HG02759 (cell line): Measurements from ENCODE around the gene UQCC2.

Experiments
- ATAC-seq: cut with Tn5 transposase; IDR thresholded peaks from one replicate; pipeline ENCODE4 v1.9.1; 2021; ENCODE audit warnings: mild to moderate bottlenecking, moderate library complexity; ENCODE audit not compliant: unreplicated experiment

UQCC2 gene

GRCh38 chr6:33725891-33726673, 14.6 kb upstream of the UQCC2 start:
- no peak for ATAC-seq

GRCh38 chr6:33725222-33725621, 13.7 kb upstream of the UQCC2 start:
- ATAC-seq, result no peak

- no peak for ATAC-seq
These were observed 12.9 kb upstream of the UQCC2 start for GRCh38 chr6:33724102-33725023.

- ATAC-seq, result no peak
These were observed 12.0 kb upstream of the UQCC2 start for GRCh38 chr6:33723371-33724085.

DNA sequence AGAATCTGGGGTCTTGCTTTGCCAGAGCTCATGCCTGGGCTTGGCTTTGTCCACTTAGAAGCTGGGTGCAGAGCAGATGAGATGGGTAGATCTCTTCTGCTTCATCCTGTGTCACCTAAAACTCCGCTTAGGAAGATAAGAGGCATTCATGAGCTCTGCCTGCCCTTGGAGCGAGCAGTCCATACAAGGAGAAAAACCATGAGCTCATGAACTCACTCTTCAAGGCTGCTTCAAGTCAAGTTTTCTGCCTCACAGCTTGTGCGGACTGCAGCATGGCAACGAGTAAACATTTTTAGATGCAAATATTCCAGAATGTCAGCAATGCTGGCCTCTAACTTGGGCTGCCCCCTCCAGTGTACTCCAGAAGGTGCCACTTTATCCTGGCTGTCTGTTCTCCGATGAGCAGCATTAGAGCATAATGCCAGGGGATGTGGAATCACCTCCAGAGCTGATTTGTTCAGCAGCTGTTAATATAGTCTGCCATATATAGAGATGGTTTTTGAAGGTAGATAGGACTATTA, 10.7 kb upstream of the UQCC2 start:
- no peak for ATAC-seq

DNA sequence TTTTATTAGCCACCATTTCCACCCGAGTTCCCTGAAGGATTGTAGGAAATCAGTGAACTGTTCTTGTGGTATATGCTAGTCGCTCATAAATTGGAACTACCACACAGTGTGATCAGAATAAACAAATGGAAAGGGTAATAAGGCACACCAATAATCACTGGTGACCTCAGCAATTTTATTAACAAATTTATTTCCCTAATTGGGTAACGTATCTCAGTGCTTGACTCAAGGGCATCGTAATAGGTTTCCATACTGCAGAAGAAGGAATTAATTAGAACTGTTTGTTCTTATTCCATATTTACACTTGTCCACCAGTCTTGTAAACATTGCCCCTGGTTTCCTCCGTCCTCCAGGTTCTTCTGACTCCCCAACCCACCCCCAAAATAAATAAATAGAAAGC, 10.0 kb upstream of the UQCC2 start:
- ATAC-seq, result no peak

- ATAC-seq, result no peak
These were observed 9.5 kb upstream of the UQCC2 start for GRCh38 chr6:33720998-33721397.

GRCh38 chr6:33719326-33719987, 8.0 kb upstream of the UQCC2 start:
- no peak for ATAC-seq

GRCh38 chr6:33718713-33719112, 7.2 kb upstream of the UQCC2 start:
- no peak for ATAC-seq

- ATAC-seq, result no peak
These were observed 6.5 kb upstream of the UQCC2 start for GRCh38 chr6:33717934-33718455.

- no peak for ATAC-seq
These were observed 5.6 kb upstream of the UQCC2 start for GRCh38 chr6:33716890-33717632.

- ATAC-seq, result no peak
These were observed 4.9 kb upstream of the UQCC2 start for GRCh38 chr6:33716379-33716778.

GRCh38 chr6:33714385-33715040, 3.0 kb upstream of the UQCC2 start:
- no peak for ATAC-seq

- ATAC-seq, result no peak
These were observed 2.3 kb upstream of the UQCC2 start for GRCh38 chr6:33713786-33714185.

- no peak for ATAC-seq
These were observed 1.4 kb upstream of the UQCC2 start for GRCh38 chr6:33712914-33713313.

DNA sequence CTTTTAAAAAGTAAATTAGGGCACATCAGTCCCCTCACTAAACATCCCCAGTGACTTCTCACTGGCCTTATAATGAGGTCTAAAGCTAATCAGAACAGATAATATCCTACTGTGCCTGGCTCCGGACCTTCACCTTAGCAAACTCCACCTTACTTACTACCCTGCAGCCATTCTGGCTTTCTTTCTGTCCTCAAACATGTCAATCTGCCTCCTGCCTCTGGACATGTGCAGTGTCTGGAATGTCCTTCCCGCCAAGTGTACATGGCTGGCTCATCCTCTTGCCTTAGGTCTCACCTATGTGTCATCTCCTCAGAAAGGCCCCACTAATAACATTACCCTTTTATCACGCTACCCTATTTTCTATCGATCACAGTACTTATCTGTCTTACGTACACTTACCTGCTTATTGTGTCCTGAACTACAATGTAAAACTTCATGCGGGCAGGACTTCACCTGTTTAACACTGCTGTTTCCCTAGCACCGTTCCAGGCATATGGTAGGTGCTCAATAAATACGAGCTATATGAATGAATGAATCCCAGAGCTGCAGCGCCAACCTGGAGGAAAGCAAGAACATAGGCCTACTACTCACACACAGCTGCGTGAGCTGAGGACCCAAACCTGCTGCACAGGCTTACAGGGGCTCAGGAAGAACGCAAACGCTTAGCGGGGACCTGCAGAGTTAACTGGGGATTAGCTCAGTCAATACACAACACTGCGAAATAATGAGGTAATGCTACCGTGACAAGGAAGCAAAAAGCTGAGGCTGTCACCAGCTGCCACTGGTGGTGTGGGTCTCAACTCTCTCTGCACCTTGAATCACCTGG, 991 bp downstream of the UQCC2 start:
- no peak for ATAC-seq

- ATAC-seq, result no peak
These were observed 1.8 kb downstream of the UQCC2 start for GRCh38 chr6:33709605-33710295.
